ENCODE results near the gene RPS6KA3.

GRCh38 chrX:20254712-20255299 is 11.9 kb downstream of the RPS6KA3 start:
- TF ChIP-seq TCF4 (CRISPR knock-in tag; IDR thresholded peaks at IDR 0.05; ENCODE audit: borderline replicate concordance), result no peak
- TF ChIP-seq RARB (CRISPR knock-in tag; IDR thresholded peaks at IDR 0.05), result no peak
- TF ChIP-seq CREB5 (CRISPR knock-in tag; IDR thresholded peaks at IDR 0.05; ENCODE audit: low read depth), result no peak
- no peak for TF ChIP-seq ZFP3 (CRISPR knock-in tag; IDR thresholded peaks at IDR 0.05)
- no peak for TF ChIP-seq CSRNP3 (CRISPR knock-in tag; IDR thresholded peaks at IDR 0.05)
- no peak for TF ChIP-seq ISL1 (CRISPR knock-in tag; IDR thresholded peaks at IDR 0.05)
- TF ChIP-seq ZC3H10 (CRISPR knock-in tag; IDR thresholded peaks at IDR 0.05), result no peak
- TF ChIP-seq ZNF8 (CRISPR knock-in tag; IDR thresholded peaks at IDR 0.05), result peak; percentile 91
